ENCODE measurements around the gene SCAF11.

- TF ChIP-seq, protein P1, sequence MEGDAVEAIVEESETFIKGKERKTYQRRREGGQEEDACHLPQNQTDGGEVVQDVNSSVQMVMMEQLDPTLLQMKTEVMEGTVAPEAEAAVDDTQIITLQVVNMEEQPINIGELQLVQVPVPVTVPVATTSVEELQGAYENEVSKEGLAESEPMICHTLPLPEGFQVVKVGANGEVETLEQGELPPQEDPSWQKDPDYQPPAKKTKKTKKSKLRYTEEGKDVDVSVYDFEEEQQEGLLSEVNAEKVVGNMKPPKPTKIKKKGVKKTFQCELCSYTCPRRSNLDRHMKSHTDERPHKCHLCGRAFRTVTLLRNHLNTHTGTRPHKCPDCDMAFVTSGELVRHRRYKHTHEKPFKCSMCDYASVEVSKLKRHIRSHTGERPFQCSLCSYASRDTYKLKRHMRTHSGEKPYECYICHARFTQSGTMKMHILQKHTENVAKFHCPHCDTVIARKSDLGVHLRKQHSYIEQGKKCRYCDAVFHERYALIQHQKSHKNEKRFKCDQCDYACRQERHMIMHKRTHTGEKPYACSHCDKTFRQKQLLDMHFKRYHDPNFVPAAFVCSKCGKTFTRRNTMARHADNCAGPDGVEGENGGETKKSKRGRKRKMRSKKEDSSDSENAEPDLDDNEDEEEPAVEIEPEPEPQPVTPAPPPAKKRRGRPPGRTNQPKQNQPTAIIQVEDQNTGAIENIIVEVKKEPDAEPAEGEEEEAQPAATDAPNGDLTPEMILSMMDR (IDR thresholded peaks at IDR 0.05) = no peak
- TF ChIP-seq POLR2A (IDR thresholded peaks at IDR 0.05) = no peak
These were observed 45.6 kb downstream of the SCAF11 start for GRCh38 chr12:45944771-45945170.

Measured in heart left ventricle (tissue), 13 donors.